Activated naive CD4-positive, alpha-beta T cell (primary cell): ENCODE results near the gene NOBOX.
"Not testable (repeated sequence)": the region's sequence is repeated elsewhere in the genome, so short reads cannot be mapped to it uniquely, and the experiment has no call there.

Experiments
- DNase-seq, 4 experiments: peaks; one replicate each; lab custom pipeline; 2025; lab: John Stamatoyannopoulos, UW

The NOBOX gene

GRCh38 chr7:144391823-144392255, 11.7 kb downstream of the NOBOX start:
- DNase-seq: no peak

GRCh38 chr7:144391014-144391413, 12.5 kb downstream of the NOBOX start:
- no peak for DNase-seq

DNA sequence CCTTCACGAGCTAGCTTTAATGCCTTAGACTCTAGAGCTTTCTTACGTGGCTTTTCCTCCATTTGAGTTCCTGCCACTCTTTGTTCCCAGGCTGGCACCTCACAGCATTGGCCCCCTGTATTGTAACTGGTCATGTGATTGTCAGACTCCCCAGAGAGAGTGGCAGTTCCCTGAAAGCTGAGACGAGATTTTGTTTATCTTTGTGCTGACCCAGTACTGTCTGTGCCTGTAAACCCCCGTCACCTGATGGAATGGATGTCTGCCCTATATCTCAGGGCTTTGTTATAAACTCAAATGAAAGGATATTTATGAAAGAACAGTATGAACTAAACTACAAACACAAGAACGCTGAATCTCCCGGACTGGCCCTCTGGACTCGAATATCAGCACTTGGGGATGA, 13.0 kb downstream of the NOBOX start:
- DNase-seq: no peak

- no peak for DNase-seq
Measured at GRCh38 chr7:144388950-144389349, 14.5 kb downstream of the NOBOX start.

DNA sequence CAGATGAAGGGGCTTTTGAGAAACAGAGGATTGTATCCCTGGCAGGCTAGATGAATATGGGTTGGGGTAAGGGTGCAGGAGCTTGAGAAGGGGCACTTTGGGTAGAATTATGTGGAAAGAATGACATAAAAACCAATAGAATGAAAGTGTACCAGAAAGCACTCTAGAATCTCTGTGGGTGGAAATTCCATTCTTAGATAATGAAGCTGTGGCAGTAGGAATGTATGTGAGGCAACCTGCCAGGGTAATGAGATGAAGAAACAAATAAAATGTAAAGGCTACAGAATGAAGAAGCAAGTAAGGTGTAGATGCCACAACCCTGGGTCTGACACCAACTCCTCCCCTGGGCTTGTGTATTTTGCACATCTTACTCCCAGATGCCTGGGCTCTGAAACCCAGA, 16.8 kb downstream of the NOBOX start:
- no peak for DNase-seq

DNA sequence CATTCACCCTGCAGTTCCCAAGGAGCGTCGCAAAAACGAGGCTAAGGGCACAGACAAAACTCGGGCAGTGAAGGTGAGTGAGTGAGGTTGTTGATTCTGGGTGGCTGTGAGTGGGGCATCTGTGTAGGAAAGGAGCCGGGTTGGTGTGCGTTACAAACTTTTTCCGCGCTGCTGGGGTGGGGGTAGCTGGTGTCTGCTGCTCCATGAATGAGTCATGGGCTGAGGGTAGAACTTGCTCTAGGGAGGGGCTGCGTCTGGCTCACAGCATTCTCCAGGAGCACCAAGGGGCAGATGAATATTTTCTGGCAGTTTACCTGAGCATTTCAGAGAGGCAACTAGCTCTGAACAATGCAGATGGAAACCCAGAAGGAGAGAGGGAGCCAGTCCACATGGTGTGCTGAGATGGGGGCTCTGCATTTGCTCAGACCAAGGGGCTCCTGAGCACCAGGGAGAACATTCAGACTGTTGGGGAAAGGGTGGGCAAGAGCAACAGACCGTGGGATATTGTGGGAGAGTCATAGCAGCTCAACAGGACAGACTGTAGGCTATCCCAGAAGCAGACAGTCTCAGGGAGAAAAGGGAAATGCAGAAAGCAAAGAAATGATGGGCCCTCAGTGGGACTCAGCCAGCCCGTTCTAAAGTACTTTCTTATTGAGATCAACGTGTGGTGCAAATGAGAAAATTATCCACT, 18.8 kb downstream of the NOBOX start:
- DNase-seq: no peak

- no peak for DNase-seq
Measured at GRCh38 chr7:144384071-144384470, 19.4 kb downstream of the NOBOX start.

- no peak for DNase-seq
Measured at GRCh38 chr7:144379776-144380384, 23.6 kb downstream of the NOBOX start.

DNA sequence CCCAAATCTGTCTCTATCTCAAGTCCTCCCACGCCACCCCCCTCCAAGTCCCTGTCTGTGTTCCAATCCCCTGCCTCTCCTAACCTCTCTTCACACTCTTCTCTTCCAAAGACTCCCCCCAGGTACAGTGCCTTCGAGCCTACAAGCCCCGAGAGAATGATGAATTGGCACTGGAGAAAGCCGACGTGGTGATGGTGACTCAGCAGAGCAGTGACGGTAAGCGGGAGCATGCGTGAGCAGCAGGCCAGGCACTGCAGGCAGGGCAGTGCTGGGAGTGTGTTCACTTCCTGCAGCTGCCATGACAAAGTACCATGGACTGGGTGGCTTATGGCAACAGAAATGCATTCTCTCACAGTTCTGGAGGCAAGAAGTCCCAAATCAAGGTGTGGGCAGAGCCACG, 24.8 kb downstream of the NOBOX start:
- DNase-seq: no peak

DNA sequence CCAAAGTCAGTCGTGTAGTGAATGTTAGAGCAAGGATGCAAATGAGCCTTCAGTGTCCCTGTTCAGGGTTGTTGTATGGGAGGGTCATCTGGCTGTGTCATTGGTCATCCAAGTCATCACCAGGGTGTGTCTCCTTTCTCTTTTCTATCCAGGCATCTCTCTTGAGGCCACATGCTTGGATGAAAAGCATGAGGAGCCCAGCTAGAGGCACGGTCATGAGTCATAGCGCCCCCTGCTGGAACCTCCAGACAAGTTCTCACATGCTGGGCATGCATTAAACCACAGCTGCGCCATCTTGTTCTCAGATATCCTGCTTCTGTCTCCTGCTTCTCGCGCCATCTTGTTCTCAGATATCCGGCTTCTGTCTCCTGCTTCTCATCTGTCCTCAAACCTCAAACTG, 34.3 kb downstream of the NOBOX start:
- DNase-seq: not testable (repeated sequence)

DNA sequence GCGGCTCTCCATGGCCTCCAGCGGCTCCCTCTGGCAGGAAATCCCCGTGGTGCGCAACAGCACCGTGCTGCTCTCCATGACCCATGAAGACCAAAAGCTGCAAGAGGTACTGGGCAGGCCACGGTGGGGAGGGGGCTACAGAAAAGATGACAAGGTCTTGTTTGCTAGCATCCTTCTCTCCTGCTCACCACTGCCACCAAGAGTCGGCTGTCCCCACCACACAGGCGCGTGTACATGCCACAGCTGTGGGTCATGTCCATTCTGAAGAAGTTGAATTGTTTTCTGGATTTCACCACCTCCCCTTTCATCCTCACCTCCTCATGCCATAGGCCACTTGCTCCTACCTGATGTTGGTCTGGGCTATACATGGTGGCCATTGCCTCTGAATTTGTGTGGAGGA, 36.2 kb downstream of the NOBOX start:
- not testable (repeated sequence) for DNase-seq

DNA sequence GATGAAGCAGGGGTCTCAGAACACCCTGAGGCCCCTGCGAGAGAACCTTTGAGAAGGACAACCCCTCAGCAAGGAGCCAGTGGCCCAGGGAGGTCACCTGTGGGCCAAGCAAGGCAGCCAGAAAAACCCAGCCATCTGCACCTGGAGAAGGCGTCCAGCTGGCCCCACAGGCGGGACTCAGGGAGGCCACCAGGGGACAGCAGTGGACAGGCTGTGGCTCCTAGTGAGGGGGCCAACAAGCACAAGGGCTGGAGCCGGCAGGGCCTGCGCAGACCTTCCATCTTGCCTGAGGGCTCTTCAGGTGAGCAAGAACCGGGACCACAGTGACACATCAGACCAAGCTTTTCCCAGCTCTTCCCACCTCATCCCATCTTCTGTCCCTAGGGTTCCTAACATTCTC, 38.0 kb downstream of the NOBOX start:
- not testable (repeated sequence) for DNase-seq

DNA sequence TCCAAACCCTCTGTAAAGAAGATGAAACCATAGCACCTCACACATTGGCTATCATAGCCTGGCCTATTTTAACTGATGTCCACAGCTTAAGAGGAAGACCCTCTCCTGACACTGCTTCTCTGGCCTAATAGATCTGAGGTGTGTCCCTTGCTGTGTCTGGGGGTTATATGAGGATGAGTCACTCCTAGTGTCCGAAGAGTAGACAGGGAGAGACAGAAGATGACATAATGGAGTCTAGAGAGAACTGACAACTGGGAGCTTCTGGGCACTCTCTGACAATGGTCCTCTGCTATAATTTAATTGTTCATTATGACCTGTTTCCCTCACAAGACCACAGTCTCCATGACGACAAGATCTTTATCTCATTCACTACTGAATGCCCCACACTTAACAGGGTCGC, 41.4 kb downstream of the NOBOX start:
- not testable (repeated sequence) for DNase-seq

DNA sequence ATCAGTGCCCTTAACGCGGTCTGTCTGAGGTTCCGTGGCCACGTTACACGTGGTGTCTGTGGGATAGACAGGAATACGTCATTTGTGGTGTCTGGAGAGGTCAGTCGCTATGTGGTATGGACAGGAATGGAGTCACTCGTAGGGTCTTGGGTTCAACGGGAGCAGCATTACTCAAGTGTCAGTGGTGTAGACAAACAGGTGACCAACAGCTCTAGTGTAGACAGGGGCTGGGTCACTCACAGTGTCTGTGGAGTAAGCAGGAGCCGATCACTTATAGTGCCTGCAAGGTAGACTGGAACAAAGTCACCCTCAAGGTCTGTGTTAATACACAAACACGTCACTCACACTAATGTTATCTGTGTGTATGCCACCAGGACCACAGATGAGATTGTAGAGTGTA, 46.6 kb downstream of the NOBOX start:
- not testable (repeated sequence) for DNase-seq

GRCh38 chr7:144356185-144356584, 47.3 kb downstream of the NOBOX start:
- not testable (repeated sequence) for DNase-seq

GRCh38 chr7:144355176-144355822, 48.2 kb downstream of the NOBOX start, which contains the start of gene ARHGEF5:
TSS of gene ARHGEF5 (plus strand) at chr7:144355402. CDS start at chr7:144362670, 7,268 bp downstream.
- DNase-seq: not testable (repeated sequence)

DNA sequence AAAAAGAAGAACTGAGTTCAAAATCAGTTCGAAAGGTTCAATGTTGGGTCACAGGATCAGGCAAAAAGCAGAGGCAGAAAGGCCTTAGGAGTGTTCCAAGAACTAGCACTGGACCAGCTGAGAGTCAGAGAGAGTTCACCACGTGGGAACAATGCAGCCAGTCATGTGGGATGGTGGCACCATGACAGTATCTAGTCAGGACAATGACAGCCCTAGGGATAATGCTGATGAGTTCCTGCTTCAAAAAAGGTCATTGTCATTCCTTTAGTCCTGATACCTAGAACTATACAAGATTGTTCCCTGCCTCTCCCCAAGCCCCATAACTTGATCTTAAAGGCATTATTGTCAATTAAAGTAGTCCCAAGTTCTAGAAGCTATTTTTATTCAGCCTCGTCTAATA, 51.8 kb downstream of the NOBOX start:
- not testable (repeated sequence) for DNase-seq

DNA sequence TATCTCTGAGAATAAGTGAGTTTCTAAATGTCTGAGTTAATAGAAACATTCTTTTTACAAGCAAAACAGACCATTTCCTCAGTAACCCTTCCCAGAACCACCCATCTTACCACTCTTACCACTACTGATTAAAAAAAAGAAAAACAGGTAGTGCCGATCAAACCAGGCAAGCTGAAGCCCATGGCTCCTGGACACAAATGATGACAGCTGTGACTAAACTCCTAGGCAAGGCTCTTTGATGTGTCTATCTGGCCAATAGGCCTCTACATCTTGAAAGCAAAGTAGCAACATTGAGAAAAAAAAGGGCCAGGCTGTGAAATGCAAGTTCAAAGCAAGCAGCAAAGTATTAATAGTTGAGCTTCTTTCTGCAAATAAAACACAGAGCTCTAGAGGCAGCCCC, 54.9 kb downstream of the NOBOX start:
- not testable (repeated sequence) for DNase-seq
